ENCODE data around the gene DPYD. TPM values are rescaled to one million over a fixed set of nuclear protein-coding genes. Genes with fewer than 3 reads are reported as not detected.

DPYD gene
- total and polyA plus RNA-seq, 8 donors: 2.7 to 24.5 (median 9.4) TPM

GRCh38 chr1:97192872-97193572 is 727.8 kb downstream of the DPYD start:
- Histone ChIP-seq H3K27me3 (no peaks in the 10 kb centered on the region), H3K27ac (no peak overlapping the region), H3K4me3 (no peak overlapping the region), H3K4me1 (no peaks in the 10 kb centered on the region), H3K36me3 (no peaks in the 10 kb centered on the region), H3K9me3 (no peaks in the 10 kb centered on the region)
- ATAC-seq (peak in 3 of 4 donors; percentile 29 to 87 (median 78)), FAIRE-seq (no peak), DNase-seq (peak in 2 of 6 donors; percentile 10 to 34)
- intact Hi-C loops (cut with DNase I): no loop called here
- no peak for TF ChIP-seq CTCF (IDR thresholded peaks at IDR 0.05)
- 67 to 71% methylated on average over 4 of the region's 4 CpGs for whole genome bisulfite sequencing, 2 donors

- no peak for FAIRE-seq
- Histone ChIP-seq H3K27me3 (no peaks in the 10 kb centered on the region), H3K36me3 (no peaks in the 10 kb centered on the region), H3K4me1 (no peaks in the 10 kb centered on the region), H3K9me3 (no peaks in the 10 kb centered on the region), H3K27ac (no peak overlapping the region), H3K4me3 (no peak overlapping the region)
- intact Hi-C loops (cut with DNase I): no loop called here
- no peak for DNase-seq
- ATAC-seq: no peak
- TF ChIP-seq CTCF (IDR thresholded peaks at IDR 0.05): no peak
Measured at GRCh38 chr1:97190326-97190725, 730.5 kb downstream of the DPYD start.

DNA sequence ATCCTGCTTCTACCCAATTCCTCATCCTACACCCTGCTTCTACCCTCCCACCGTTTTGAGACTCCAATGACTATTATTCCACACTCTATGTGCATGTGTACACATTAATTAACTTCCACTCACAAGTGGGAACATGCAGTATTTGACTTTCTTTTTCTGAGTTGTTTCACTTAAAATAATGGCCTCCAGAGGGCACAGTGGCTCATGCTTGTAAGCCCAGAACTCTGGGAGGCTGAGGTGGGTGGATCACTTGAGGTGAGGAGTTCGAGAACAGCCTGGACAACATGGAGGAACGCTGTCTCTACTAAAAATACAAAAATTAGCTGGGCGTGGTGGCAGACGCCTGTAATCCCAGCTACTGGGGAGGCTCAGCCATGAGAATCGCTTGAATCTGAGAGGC is 734.5 kb downstream of the DPYD start:
- TF ChIP-seq CTCF (IDR thresholded peaks at IDR 0.05): no peak
- Histone ChIP-seq H3K9me3 (no peaks in the 10 kb centered on the region), H3K27me3 (no peaks in the 10 kb centered on the region), H3K36me3 (no peaks in the 10 kb centered on the region), H3K4me3 (no peak overlapping the region), H3K27ac (no peak overlapping the region), H3K4me1 (no peaks in the 10 kb centered on the region)
- no peak for ATAC-seq
- no peak for DNase-seq
- WGBS, 2 donors: 77 to 80% methylated on average over 6 of the region's 6 CpGs
- FAIRE-seq: no peak
- intact Hi-C loops (cut with DNase I): no loop called here

GRCh38 chr1:97174039-97174704 is 746.7 kb downstream of the DPYD start:
- DNase-seq (no peak), FAIRE-seq (no peak)

More at GRCh38 chr1:97174039-97174704, 746.7 kb downstream of the DPYD start:
- 69 to 71% methylated on average over 4 of the region's 4 CpGs for WGBS, 2 donors
- H3K27me3 ChIP-seq: no peaks in the 10 kb centered on the region
- no peaks in the 10 kb centered on the region for H3K4me1 ChIP-seq
- H3K36me3 ChIP-seq: no peaks in the 10 kb centered on the region
- no peak for ATAC-seq
- intact Hi-C loops (cut with DNase I): no loop called here
- no peak overlapping the region for H3K27ac ChIP-seq
- TF ChIP-seq CTCF (IDR thresholded peaks at IDR 0.05): no peak
- no peaks in the 10 kb centered on the region for H3K9me3 ChIP-seq
- no peak overlapping the region for H3K4me3 ChIP-seq

Data from pancreas (tissue), 10 donors.